Fibroblast of skin of scalp (primary cell): Measurements from ENCODE around the gene ATP1A4.
A peak's percentile ranks its signal among the peaks of the same experiment; 100 is the strongest.

Source experiments
- DNase-seq: peaks from one replicate; pipeline ENCODE4 v3.0.0-alpha.2; 2013

Gene ATP1A4

GRCh38 chr1:160148121-160148520 lies 3.3 kb upstream of the ATP1A4 start:
- DNase-seq, result no peak

- peak; percentile 50 for DNase-seq
These were observed 2.2 kb upstream of the ATP1A4 start for GRCh38 chr1:160149233-160149632.

GRCh38 chr1:160149716-160150115 lies 1.7 kb upstream of the ATP1A4 start:
- DNase-seq, result peak; percentile 87

DNA sequence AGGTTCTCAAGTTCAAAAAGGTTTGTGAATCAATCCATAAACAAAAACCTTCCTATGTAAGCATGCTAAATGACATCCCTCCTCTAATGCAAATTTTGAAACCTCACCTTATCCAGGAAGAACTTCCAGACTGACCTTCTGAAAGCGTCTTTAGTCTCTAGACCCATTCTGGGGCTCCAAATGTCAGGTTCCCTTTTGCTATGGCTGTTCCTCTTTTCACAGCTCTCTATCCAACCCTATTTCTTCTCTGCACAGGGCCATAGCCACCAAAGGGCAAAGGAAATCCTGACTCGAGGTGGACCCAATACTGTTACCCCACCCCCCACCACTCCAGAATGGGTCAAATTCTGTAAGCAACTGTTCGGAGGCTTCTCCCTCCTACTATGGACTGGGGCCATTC lies 3.4 kb downstream of the ATP1A4 start:
- DNase-seq, result no peak

DNA sequence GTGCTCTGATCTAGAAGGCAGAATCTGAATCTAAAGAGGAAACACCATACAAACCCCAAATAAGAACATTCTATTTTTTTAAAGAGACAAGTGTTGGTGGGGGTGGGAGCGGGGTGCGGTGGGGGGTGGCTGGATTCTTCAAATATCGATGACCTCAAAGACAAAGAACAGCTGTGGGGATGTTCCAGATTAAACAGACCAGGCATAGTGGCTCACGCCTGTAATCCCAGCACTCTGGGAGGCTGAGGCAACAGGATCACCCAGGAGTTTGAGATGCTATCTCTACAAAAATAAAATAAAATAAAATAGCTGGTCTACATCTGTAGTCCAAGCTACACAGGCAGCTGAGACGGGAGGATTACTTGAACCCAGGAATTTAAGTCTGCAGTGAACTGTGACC lies 5.0 kb downstream of the ATP1A4 start:
- DNase-seq, result no peak

GRCh38 chr1:160157174-160157573 lies 5.8 kb downstream of the ATP1A4 start:
- DNase-seq, result no peak

DNA sequence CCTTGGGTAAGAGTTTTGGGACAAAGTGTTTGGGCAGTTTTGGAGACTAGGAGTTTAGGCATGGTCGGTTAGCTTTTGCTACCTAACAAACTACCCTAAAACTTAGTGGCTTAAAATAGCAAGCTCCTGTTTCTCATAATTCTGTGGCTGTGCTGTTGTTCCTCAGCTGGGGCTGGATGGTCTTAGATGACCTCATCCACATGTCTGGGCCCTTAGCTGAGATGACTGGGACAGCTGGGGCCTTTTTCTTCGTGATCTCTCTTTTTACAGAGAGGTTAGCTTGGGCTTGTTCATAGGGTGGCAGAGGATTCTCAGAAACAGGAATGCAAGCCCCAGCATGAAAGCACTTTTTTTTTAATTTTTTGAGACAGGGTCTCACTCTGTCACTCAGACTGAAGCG lies 6.6 kb downstream of the ATP1A4 start:
- no peak for DNase-seq

- no peak for DNase-seq
These were observed 7.1 kb downstream of the ATP1A4 start for GRCh38 chr1:160158534-160158933.

- DNase-seq, result no peak
These were observed 8.4 kb downstream of the ATP1A4 start for GRCh38 chr1:160159846-160160245.

DNA sequence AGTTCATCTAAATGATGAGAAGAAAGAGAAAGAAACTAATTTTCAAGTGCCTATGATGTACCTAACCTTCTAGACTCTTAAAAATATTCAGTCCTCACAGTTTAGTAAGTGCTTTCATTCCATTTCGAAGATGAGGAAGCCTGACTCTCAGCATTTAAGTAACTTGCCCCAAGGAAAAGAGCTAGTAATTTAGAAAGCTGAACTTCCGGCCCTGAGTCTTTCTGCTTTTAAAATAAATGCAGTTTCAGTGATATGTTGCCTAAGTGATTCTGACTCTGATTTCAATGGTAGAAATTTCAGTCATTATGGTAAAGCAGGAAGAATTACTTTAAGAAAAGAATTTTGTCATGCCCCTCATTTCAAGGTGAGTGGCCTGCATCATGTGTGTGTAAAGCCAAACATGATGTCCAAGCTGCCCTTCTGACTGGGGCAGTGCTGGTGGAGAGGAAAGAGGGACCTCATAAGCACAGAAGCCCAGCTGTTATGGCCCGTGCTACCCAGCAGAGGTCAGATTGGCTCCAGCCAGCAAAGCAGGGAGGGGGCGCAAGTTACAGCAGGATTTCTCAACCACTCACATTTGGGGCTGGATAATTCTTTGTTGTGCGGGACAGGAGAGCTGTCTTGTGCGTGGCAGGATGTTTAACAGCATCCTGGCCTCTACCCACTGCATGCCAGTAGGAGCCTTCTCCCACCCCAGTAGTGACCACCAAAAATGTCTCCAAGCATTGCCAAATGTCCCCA lies 10.7 kb downstream of the ATP1A4 start:
- peak; percentile 41 for DNase-seq

DNA sequence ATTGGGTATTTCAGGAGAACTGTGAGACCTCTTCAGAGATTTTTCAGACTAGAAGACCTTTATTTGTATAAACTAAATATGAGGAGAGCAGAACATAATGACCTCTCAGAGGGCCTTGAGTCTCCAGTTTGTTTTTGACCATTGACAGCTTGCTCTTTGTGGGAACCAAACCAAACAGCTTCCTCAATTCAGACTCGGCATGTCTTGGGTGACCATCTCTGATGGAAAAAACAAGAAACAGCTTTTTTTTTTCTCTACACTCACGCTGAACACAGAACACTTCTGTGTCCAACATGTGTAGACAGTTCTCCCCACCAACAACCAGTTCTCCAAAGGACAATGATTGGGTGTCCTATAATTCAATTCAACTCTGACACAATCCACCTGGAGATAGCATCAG lies 11.5 kb downstream of the ATP1A4 start:
- no peak for DNase-seq

DNA sequence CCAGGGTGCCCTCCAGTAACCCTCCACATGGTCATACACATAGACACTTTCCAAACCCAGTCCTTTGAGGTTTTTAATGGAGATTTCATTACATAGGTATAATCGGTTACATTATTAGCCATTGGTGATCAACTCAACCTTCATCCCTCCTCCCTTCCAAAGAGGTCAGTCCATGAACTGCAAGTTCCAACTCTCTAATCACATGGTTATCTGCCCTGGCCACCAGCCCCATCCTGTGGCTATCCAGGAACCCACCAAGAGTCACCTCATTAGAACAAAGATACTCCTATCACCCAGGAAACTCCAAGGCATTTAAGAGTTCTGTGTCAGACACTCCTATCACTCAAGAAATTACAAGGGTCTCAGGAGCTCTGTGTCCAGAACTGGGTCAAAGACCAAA lies 12.2 kb downstream of the ATP1A4 start:
- no peak for DNase-seq

DNA sequence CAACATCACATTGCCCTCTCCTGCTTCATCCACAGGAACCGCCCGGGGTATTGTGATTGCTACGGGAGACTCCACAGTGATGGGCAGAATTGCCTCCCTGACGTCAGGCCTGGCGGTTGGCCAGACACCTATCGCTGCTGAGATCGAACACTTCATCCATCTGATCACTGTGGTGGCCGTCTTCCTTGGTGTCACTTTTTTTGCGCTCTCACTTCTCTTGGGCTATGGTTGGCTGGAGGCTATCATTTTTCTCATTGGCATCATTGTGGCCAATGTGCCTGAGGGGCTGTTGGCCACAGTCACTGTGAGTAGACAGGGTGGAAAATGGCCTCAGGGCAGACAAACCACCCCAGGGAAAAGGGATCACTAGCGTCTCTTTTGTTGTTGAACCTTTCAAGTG lies 12.7 kb downstream of the ATP1A4 start:
- DNase-seq, result no peak

GRCh38 chr1:160166166-160166868 lies 14.9 kb downstream of the ATP1A4 start:
- DNase-seq, result no peak

DNA sequence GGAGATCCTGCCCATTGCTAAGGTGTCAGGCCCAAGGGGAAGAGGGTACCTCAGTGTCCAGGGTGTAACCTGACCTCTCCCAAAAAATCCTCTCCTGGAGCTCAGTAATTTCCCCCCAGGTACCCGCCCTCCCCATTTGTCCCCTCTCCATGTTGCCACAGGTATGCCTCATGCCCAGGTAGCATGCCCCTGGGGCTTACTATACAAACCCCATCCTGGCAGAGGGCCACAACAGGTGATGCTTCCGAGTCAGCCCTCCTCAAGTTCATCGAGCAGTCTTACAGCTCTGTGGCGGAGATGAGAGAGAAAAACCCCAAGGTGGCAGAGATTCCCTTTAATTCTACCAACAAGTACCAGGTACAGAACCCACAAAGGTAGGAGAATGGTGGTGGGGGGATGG lies 15.7 kb downstream of the ATP1A4 start:
- DNase-seq, result no peak

DNA sequence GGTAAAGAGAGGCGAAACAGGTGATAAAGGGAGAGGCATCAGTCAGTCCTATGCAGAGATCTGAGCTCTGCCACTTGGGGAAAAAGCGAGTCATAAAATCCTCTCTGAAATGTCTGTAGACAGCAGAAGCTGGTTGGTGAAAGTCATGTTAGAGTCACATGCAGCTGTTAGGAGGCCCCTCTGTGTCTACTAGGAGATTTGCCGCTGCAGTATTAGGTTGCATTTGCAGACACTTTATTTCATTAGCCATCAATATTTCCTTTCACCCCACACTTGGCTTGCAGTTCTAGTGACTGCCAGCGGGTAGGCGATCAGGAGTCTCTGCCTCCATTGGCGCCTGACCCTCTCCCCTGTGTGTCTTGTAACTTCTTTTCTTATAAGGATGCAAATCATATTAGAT lies 16.2 kb downstream of the ATP1A4 start:
- no peak for DNase-seq

DNA sequence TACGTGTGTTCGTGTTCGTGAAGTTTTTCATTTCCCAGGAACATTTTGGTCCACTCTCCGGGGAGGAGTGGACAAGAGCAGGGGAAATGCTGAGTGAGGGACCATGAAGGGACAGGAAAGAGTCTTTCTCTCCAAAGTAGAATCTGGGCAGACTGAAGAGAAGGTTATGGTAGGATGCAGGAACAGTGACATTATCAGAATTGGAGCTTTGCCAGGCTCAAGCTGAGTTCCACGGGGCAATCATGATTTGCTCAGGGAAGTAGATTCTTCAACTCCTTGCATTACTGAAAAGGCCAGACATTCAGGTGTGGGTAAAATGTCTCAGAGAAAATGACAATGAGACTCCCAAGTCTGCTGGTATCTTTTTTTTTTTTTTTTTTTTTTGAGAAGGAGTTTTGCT lies 16.6 kb downstream of the ATP1A4 start:
- no peak for DNase-seq

- DNase-seq, result peak; percentile 31
These were observed 17.4 kb downstream of the ATP1A4 start for GRCh38 chr1:160168609-160169369.

DNA sequence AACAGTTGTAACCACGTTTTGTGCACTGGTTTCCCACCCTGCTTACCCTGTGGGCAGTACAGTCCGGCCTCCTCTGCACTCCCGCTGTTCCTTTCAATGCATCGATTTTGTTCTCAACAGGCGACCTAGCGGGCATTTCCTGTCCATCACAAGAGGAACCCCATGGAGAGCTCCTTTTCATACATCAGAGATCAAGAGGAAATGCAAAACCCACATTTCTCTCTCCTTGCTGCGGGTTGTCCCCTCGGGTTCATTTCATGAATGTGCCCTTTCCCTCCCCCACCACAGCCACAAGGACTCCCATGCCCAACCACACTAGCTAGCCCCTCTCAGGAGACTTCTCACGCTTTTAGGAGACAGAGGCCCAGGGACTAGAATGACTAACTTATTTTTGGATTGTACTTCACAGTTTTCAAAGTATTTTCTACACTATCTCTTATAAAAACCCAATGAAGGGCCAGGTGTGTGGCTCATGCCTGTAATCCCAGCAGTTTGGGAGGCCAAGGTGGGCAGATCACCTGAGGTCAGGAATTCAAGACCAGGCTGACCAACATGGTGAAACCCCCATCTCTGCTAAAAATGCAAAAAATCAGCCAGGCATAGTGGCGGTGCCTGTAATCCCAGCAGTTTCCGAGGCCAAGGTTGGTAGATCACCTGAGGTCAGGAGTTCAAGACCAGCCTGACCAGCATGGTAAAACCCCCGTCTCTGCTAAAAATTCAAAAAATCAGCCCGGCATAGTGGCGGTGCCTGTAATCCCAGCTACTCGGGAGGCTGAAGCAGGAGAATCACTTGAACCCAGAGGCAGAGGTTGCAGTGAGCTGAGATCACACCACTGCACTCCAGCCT lies 18.4 kb downstream of the ATP1A4 start:
- peak; percentile 41 for DNase-seq

DNA sequence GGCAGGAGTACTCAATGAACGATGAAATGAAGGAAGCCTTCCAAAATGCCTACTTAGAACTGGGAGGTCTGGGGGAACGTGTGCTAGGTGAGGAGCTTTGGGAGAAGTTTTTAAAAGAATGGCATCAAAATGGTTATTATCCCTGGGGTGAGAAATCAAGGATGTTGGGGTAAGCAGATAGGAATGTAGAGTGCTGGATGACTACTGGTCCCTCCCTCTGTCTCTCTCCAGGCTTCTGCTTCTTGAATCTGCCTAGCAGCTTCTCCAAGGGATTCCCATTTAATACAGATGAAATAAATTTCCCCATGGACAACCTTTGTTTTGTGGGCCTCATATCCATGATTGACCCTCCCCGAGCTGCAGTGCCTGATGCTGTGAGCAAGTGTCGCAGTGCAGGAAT lies 20.0 kb downstream of the ATP1A4 start:
- peak; percentile 50 for DNase-seq

DNA sequence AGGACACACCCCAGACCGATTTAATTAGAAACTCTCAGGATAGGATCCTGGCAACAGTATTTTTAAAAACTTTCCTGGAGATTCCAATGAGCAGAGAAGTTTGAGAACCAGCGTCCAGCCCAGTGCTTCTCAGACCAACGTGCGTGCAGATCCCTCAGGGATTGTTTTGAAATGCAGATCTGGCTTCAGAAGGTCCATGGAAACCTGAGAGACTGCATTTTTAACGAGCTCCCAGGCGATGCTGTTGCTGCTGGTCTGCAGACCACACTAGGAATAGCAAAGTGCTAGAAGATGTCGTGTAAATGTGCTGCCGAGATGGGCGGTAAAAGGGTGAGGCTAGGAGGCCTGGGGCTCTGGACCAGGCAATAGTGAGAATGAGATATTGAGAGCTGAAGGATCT lies 20.6 kb downstream of the ATP1A4 start:
- DNase-seq, result no peak

GRCh38 chr1:160177231-160177630 lies 25.8 kb downstream of the ATP1A4 start:
- DNase-seq, result no peak

DNA sequence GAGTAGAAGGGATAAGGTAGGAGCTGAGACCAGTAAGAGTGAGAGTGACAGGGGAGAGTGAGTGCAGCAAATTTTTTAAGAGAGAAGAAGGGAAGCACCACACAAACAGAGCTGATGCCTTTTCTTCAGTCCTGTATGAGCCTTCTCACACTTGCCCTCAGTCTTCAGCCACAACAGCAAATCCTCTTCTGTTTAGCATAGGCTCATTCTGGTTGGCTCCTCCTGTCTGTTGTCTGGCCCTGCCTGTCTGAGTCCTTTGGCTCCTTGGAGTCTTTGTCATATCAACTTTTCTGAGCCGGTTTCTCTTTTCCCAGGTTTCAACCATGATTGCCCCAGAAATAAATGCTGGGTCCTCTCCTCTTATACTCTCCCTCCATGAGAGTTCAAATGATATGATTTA lies 26.3 kb downstream of the ATP1A4 start:
- no peak for DNase-seq
